D341Med (cell line): ENCODE results near the gene PLXNC1.

Experiments
- DNase-seq: peaks from one replicate; pipeline ENCODE4 v3.0.0; 2012; ENCODE audit warnings: low spot score

The PLXNC1 gene

GRCh38 chr12:94239332-94239993 is 91.1 kb downstream of the PLXNC1 start:
- no peak for DNase-seq

- no peak for DNase-seq
Measured at GRCh38 chr12:94240171-94240570, 91.8 kb downstream of the PLXNC1 start.

- DNase-seq: no peak
Measured at GRCh38 chr12:94242901-94243300, 94.5 kb downstream of the PLXNC1 start.

- no peak for DNase-seq
Measured at GRCh38 chr12:94244165-94245133, 96.1 kb downstream of the PLXNC1 start.

- DNase-seq: no peak
Measured at GRCh38 chr12:94245631-94246383, 97.4 kb downstream of the PLXNC1 start.

- DNase-seq: no peak
Measured at GRCh38 chr12:94247246-94247645, 98.9 kb downstream of the PLXNC1 start.

- no peak for DNase-seq
Measured at GRCh38 chr12:94248582-94248981, 100.2 kb downstream of the PLXNC1 start.

- no peak for DNase-seq
Measured at GRCh38 chr12:94250130-94250529, 101.8 kb downstream of the PLXNC1 start.

GRCh38 chr12:94254270-94254669 is 105.9 kb downstream of the PLXNC1 start:
- no peak for DNase-seq

- no peak for DNase-seq
Measured at GRCh38 chr12:94255006-94255405, 106.6 kb downstream of the PLXNC1 start.

- no peak for DNase-seq
Measured at GRCh38 chr12:94255428-94255827, 107.1 kb downstream of the PLXNC1 start.

GRCh38 chr12:94258593-94258992 is 110.2 kb downstream of the PLXNC1 start:
- DNase-seq: no peak

- DNase-seq: no peak
Measured at GRCh38 chr12:94260017-94260416, 111.6 kb downstream of the PLXNC1 start.

- no peak for DNase-seq
Measured at GRCh38 chr12:94260717-94261116, 112.3 kb downstream of the PLXNC1 start.

- DNase-seq: no peak
Measured at GRCh38 chr12:94261119-94261518, 112.7 kb downstream of the PLXNC1 start.

GRCh38 chr12:94261786-94262185 is 113.4 kb downstream of the PLXNC1 start:
- no peak for DNase-seq

- peak; percentile 44 for DNase-seq
Measured at GRCh38 chr12:94262228-94263010, 114.0 kb downstream of the PLXNC1 start.

GRCh38 chr12:94263011-94263811 is 114.8 kb downstream of the PLXNC1 start:
- DNase-seq: no peak

GRCh38 chr12:94263905-94264561 is 115.7 kb downstream of the PLXNC1 start:
- DNase-seq: no peak

GRCh38 chr12:94264736-94265485 is 116.5 kb downstream of the PLXNC1 start:
- DNase-seq: no peak
